HEK293 (cell line): Measurements from ENCODE around the gene MAL.

ENCODE experiments used
- CTCF ChIA-PET: fragments of 350-600 bp; formaldehyde crosslinking; extraction: SDS; loops from one replicate; lab custom pipeline; 2021; ENCODE audit warnings: antibody characterized with exemption; lab: Yijun Ruan, JAX
- POLR2A ChIA-PET: fragments of 300-600 bp; formaldehyde crosslinking; extraction: SDS; loops from one replicate; lab custom pipeline; 2020; ENCODE audit warnings: antibody characterized with exemption, inconsistent platforms; lab: Yijun Ruan, JAX
- H3K27ac ChIP-seq: fragments of 200-500 bp; sonication (Bioruptor generic); 2 replicates; pipeline ENCODE4 v1.5.1; 2014; ENCODE audit warnings: low read depth, low read length, control low read depth, inconsistent platforms; ENCODE audit errors: extremely low read depth
- H3K36me3 ChIP-seq, 2 experiments: fragments of 200-500 bp in 1 of 2; sonication (Bioruptor generic) in 1 of 2; 1 replicate in 1 of 2; 2 replicates in 1 of 2; pipeline ENCODE4 v1.5.1; 2014 to 2017; ENCODE audit warnings: inconsistent platforms in 2 of 2, low read length in 2 of 2; ENCODE audit not compliant: control insufficient read depth in 2 of 2, insufficient read depth in 1 of 2
- H3K4me1 ChIP-seq: fragments of 200-500 bp; sonication (Bioruptor generic); 2 replicates; pipeline ENCODE4 v1.5.1; 2014; ENCODE audit warnings: mild to moderate bottlenecking, low read length, inconsistent platforms; ENCODE audit not compliant: control insufficient read depth, insufficient read depth
- H3K4me3 ChIP-seq: 2 replicates; pipeline ENCODE4 v1.5.1; 2011; ENCODE audit warnings: low read depth, mild to moderate bottlenecking, control low read depth, low read length, moderate library complexity
- H3K9me3 ChIP-seq: fragments of 200-500 bp; sonication (Bioruptor generic); 2 replicates; pipeline ENCODE4 v1.5.1; 2014; ENCODE audit warnings: low read depth, low read length, inconsistent platforms; ENCODE audit not compliant: control insufficient read depth, insufficient read depth
- KLF9 ChIP-seq: fragments of 450-650 bp; formaldehyde crosslinking; IDR thresholded peaks from 2 replicates; pipeline ENCODE4 v1.5.1; 2016; ENCODE audit warnings: missing biosample characterization, missing genetic modification characterization, low read depth
- OSR2 ChIP-seq: fragments of 450-650 bp; formaldehyde crosslinking; IDR thresholded peaks from 2 replicates; pipeline ENCODE4 v1.5.1; 2016; ENCODE audit warnings: missing biosample characterization, missing genetic modification characterization
- PRDM1 ChIP-seq: fragments of 450-650 bp; formaldehyde crosslinking; IDR thresholded peaks from 2 replicates; pipeline ENCODE4; 2016; ENCODE audit warnings: missing biosample characterization, missing genetic modification characterization
- SETDB1 ChIP-seq: IDR thresholded peaks from one replicate; pipeline ENCODE4 v1.6.1; 2017; ENCODE audit warnings: mild to moderate bottlenecking, low read length, moderate library complexity, mixed read lengths; ENCODE audit not compliant: insufficient read length
- ZFP41 ChIP-seq: fragments of 450-650 bp; formaldehyde crosslinking; IDR thresholded peaks from 2 replicates; pipeline ENCODE4 v1.5.1; 2016; ENCODE audit warnings: missing biosample characterization, missing genetic modification characterization, borderline replicate concordance
- ZNF114 ChIP-seq: fragments of 450-650 bp; formaldehyde crosslinking; IDR thresholded peaks from 2 replicates; pipeline ENCODE4 v1.5.0; 2017; ENCODE audit warnings: missing biosample characterization, missing genetic modification characterization
- ZNF133 ChIP-seq: fragments of 450-650 bp; formaldehyde crosslinking; IDR thresholded peaks from 2 replicates; pipeline ENCODE4 v1.5.1; 2016; ENCODE audit warnings: missing biosample characterization, missing genetic modification characterization
- ZNF157 ChIP-seq: fragments of 450-650 bp; formaldehyde crosslinking; IDR thresholded peaks from 2 replicates; pipeline ENCODE4 v1.5.1; 2016; ENCODE audit warnings: missing biosample characterization, missing genetic modification characterization
- ZNF169 ChIP-seq: fragments of 450-650 bp; formaldehyde crosslinking; IDR thresholded peaks from 2 replicates; pipeline ENCODE4 v1.5.1; 2016; ENCODE audit warnings: missing biosample characterization, missing genetic modification characterization
- ZNF184 ChIP-seq: fragments of 450-650 bp; IDR thresholded peaks from 2 replicates; pipeline ENCODE4 v1.5.1; 2018; ENCODE audit warnings: missing biosample characterization, mild to moderate bottlenecking, missing genetic modification characterization
- ZNF19 ChIP-seq: fragments of 450-650 bp; formaldehyde crosslinking; IDR thresholded peaks from 2 replicates; pipeline ENCODE4; 2016; ENCODE audit warnings: missing biosample characterization, missing genetic modification characterization, low read depth
- ZNF239 ChIP-seq: fragments of 450-650 bp; formaldehyde crosslinking; IDR thresholded peaks from 2 replicates; pipeline ENCODE4 v1.5.1; 2016; ENCODE audit warnings: missing biosample characterization, missing genetic modification characterization
- ZNF266 ChIP-seq: fragments of 450-650 bp; formaldehyde crosslinking; IDR thresholded peaks from 2 replicates; pipeline ENCODE4 v1.5.1; 2016; ENCODE audit warnings: missing biosample characterization, missing genetic modification characterization, low read depth
- ZNF292 ChIP-seq: fragments of 450-650 bp; formaldehyde crosslinking; IDR thresholded peaks from 2 replicates; pipeline ENCODE4 v1.5.1; 2016; ENCODE audit warnings: low read depth, missing biosample characterization, missing genetic modification characterization, borderline replicate concordance
- ZNF335 ChIP-seq: fragments of 450-650 bp; formaldehyde crosslinking; conservative IDR thresholded peaks from 2 replicates; pipeline ENCODE4 v1.5.1; 2016; ENCODE audit warnings: missing biosample characterization, missing genetic modification characterization
- ZNF585B ChIP-seq: fragments of 450-650 bp; formaldehyde crosslinking; IDR thresholded peaks from 2 replicates; pipeline ENCODE4 v1.5.1; 2016; ENCODE audit warnings: missing biosample characterization, missing genetic modification characterization
- ZNF596 ChIP-seq: fragments of 450-650 bp; IDR thresholded peaks from 2 replicates; pipeline ENCODE4 v1.5.0; 2018; ENCODE audit warnings: missing biosample characterization, mild to moderate bottlenecking, missing genetic modification characterization, moderate library complexity
- ZNF610 ChIP-seq: fragments of 450-650 bp; formaldehyde crosslinking; IDR thresholded peaks from 2 replicates; pipeline ENCODE4 v1.5.1; 2016; ENCODE audit warnings: missing biosample characterization, missing genetic modification characterization, borderline replicate concordance
- ZNF621 ChIP-seq: fragments of 450-650 bp; formaldehyde crosslinking; IDR thresholded peaks from 2 replicates; pipeline ENCODE4 v1.5.1; 2017; ENCODE audit warnings: missing biosample characterization, missing genetic modification characterization
- ZNF701 ChIP-seq: fragments of 450-650 bp; formaldehyde crosslinking; IDR thresholded peaks from 2 replicates; pipeline ENCODE4 v1.5.1; 2016; ENCODE audit warnings: missing biosample characterization, missing genetic modification characterization
- ZNF777 ChIP-seq: fragments of 450-650 bp; formaldehyde crosslinking; IDR thresholded peaks from 2 replicates; pipeline ENCODE4 v1.5.1; 2017; ENCODE audit warnings: missing biosample characterization, missing genetic modification characterization, borderline replicate concordance
- ZNF843 ChIP-seq: fragments of 450-650 bp; formaldehyde crosslinking; IDR thresholded peaks from 2 replicates; pipeline ENCODE4 v1.5.1; 2016; ENCODE audit warnings: missing biosample characterization, missing genetic modification characterization
- TF ChIP-seq, protein P1 (sequence below): fragments of 450-650 bp; formaldehyde crosslinking; IDR thresholded peaks from 2 replicates; pipeline ENCODE4 v1.5.1; 2016; ENCODE audit warnings: missing biosample characterization, missing genetic modification characterization
- TF ChIP-seq, protein P2 (sequence below): fragments of 450-650 bp; formaldehyde crosslinking; IDR thresholded peaks from 2 replicates; pipeline ENCODE4 v1.5.1; 2016; ENCODE audit warnings: missing biosample characterization, missing genetic modification characterization
- TF ChIP-seq, protein P3 (sequence below): fragments of 450-650 bp; formaldehyde crosslinking; IDR thresholded peaks from 2 replicates; pipeline ENCODE4 v1.5.1; 2016; ENCODE audit warnings: missing biosample characterization, missing genetic modification characterization
- TF ChIP-seq, protein P4 (sequence below): fragments of 450-650 bp; formaldehyde crosslinking; IDR thresholded peaks from 2 replicates; pipeline ENCODE4 v1.5.1; 2017; ENCODE audit warnings: missing biosample characterization, missing genetic modification characterization

The MAL gene

DNA sequence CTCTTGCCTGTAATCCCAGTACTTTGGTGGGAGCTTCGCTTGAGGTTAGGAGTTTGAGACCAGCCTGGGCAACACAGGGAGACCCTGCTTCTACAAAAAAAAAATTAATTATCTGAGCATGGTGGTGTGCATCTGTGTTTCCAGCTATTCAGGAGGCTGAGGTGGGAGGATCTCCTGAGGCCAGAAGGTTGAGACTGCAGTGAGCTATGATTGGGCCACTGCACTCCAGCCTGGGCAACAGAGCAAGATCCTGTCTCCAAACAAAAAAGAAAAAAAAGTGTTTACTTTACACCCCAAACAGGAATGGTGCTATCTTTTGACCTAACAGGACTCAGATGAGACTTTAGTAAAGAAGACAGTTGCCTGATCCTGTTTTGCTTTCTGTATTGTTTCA is 35.6 kb downstream of the MAL start:
- no peaks in the 10 kb centered on the region for H3K4me1 ChIP-seq
- POLR2A ChIA-PET = no interaction called here
- H3K9me3 ChIP-seq = no peaks in the 10 kb centered on the region

DNA sequence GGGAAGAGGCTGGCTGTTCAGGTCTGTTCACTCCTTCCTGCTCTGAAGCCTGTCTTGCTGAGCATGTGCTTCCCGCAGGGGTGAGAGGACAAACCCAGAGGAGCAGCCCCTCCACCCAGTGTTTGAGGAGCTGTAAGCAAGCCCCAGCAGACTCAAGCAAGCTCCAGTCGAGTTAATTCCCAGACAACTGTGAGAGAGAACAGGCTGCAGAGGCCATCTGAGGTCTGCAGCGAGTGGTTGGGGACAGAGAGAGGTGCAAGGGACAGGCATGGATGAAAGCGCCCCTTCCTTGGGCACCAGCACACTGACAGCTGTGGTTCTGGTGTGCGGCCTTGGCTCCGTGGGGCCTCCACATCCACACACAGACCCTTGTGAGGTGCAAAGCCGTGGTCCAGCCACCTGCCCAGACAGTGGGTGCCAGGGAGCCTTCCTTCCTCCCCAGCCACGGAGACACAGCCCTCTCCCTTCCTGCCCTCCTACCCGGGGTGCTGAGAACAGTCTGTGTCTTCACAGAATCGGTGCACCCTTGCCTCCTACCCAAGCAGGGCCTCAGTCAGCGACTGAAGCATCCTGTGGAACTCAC is 36.2 kb downstream of the MAL start:
- TF ChIP-seq ZNF843 (tag by site-specific recombination) = no peak
- no peak for TF ChIP-seq PRDM1
- H3K4me3 ChIP-seq = no peak overlapping the region
- no peaks in the 10 kb centered on the region for H3K9me3 ChIP-seq
- H3K4me1 ChIP-seq = no peaks in the 10 kb centered on the region
- ChIA-PET POLR2A (no interaction called here), CTCF (interaction anchor here (0.8 kb wide), 1 partner anchor 39 kb away, joined by 3 read pairs; no protein-coding TSS in a partner anchor)
- no peaks in the 10 kb centered on the region for H3K36me3 ChIP-seq
- no peak overlapping the region for H3K27ac ChIP-seq

More for the DNA sequence above, 35.6 kb downstream of the MAL start:
- CTCF ChIA-PET = interaction anchor here (0.8 kb wide), 1 partner anchor 38 kb away, joined by 3 read pairs; no protein-coding TSS in a partner anchor
- TF ChIP-seq ZNF157 = no peak
- no peak for TF ChIP-seq ZNF596 (tag by site-specific recombination)
- TF ChIP-seq, protein P1, sequence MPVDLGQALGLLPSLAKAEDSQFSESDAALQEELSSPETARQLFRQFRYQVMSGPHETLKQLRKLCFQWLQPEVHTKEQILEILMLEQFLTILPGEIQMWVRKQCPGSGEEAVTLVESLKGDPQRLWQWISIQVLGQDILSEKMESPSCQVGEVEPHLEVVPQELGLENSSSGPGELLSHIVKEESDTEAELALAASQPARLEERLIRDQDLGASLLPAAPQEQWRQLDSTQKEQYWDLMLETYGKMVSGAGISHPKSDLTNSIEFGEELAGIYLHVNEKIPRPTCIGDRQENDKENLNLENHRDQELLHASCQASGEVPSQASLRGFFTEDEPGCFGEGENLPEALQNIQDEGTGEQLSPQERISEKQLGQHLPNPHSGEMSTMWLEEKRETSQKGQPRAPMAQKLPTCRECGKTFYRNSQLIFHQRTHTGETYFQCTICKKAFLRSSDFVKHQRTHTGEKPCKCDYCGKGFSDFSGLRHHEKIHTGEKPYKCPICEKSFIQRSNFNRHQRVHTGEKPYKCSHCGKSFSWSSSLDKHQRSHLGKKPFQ (tag by site-specific recombination) = no peak
- TF ChIP-seq KLF9 (tag by site-specific recombination) = no peak
- TF ChIP-seq ZNF701 (tag by site-specific recombination) = no peak
- TF ChIP-seq ZNF19 = no peak
- no peak for TF ChIP-seq ZNF114 (tag by site-specific recombination)
- no peak for TF ChIP-seq ZNF621 (tag by site-specific recombination)
- TF ChIP-seq ZNF585B = no peak
- TF ChIP-seq ZNF610 = no peak
- TF ChIP-seq ZNF184 (tag by site-specific recombination) = no peak
- TF ChIP-seq ZNF777 = no peak
- TF ChIP-seq, all 188 proteins: peak for 0
- H3K27ac ChIP-seq = no peak overlapping the region
- no peak overlapping the region for H3K4me3 ChIP-seq
- H3K36me3 ChIP-seq = no peaks in the 10 kb centered on the region

DNA sequence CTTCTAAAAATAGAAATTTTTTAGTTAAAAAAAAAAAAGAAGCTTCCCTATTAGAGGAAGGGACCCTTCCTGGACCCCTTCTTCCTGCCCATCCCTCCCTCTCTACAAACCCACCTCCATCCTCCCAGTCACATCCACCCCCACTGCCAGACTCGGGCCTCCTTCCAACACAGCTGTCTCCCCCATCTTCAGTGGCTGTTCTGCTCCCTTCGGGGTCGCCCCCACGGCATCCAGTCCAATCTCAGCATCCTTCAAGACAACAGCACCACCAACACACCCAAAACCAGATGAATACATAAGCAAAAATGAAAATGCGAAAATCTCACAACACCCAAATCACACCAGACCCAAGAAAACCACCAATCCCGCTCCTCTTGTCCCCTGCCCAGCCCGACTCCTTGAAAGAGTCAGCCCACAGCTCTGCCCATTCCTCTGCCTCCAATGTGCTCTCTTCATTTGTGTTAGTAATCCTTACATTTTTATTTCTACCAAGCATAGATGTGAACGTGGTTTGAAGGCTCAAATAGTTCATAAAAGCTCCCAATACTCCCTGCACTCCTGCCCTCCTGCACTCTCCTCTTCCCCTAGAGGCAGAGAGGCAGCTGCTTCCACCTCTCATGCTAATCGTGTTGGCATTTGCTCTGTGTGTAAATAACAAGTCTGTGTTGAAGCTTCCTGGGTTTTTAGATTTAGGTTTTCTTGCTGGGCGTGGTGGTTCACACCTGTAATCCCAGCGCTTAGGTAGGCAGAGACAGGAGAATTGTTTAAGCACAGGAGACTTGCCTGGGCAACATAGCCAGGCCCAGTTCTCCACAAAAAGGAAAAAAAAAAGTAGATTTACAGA is 37.0 kb downstream of the MAL start:
- ChIA-PET POLR2A (interaction anchor here (0.7 to 0.8 kb wide), 2 partner anchors 9 to 1187 kb away, joined by 3 read pairs; no protein-coding TSS in a partner anchor), CTCF (interaction anchor here (0.6 to 1.6 kb wide), 7 partner anchors 8 to 1497 kb away, joined by 3 to 9 read pairs (median 4); no protein-coding TSS in a partner anchor)
- Histone ChIP-seq H3K4me1 (no peaks in the 10 kb centered on the region), H3K36me3 (no peaks in the 10 kb centered on the region), H3K9me3 (no peaks in the 10 kb centered on the region), H3K27ac (no peak overlapping the region), H3K4me3 (no peak overlapping the region)
- TF ChIP-seq, protein P2, sequence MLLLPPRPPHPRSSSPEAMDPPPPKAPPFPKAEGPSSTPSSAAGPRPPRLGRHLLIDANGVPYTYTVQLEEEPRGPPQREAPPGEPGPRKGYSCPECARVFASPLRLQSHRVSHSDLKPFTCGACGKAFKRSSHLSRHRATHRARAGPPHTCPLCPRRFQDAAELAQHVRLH = no peak
- no peak for TF ChIP-seq ZFP41
- no peak for TF ChIP-seq ZNF266
- TF ChIP-seq ZNF133 (tag by site-specific recombination) = no peak
- TF ChIP-seq OSR2 (tag by site-specific recombination) = no peak
- TF ChIP-seq ZNF169 = no peak
- TF ChIP-seq, protein P3, sequence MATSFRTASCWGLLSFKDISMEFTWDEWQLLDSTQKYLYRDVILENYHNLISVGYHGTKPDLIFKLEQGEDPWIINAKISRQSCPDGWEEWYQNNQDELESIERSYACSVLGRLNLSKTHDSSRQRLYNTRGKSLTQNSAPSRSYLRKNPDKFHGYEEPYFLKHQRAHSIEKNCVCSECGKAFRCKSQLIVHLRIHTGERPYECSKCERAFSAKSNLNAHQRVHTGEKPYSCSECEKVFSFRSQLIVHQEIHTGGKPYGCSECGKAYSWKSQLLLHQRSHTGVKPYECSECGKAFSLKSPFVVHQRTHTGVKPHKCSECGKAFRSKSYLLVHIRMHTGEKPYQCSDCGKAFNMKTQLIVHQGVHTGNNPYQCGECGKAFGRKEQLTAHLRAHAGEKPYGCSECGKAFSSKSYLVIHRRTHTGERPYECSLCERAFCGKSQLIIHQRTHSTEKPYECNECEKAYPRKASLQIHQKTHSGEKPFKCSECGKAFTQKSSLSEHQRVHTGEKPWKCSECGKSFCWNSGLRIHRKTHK (tag by site-specific recombination) = no peak
- TF ChIP-seq ZNF335 (tag by site-specific recombination) = no peak
- no peak for TF ChIP-seq ZNF239 (tag by site-specific recombination)
- no peak for TF ChIP-seq ZNF292 (tag by site-specific recombination)
- TF ChIP-seq, protein P4, sequence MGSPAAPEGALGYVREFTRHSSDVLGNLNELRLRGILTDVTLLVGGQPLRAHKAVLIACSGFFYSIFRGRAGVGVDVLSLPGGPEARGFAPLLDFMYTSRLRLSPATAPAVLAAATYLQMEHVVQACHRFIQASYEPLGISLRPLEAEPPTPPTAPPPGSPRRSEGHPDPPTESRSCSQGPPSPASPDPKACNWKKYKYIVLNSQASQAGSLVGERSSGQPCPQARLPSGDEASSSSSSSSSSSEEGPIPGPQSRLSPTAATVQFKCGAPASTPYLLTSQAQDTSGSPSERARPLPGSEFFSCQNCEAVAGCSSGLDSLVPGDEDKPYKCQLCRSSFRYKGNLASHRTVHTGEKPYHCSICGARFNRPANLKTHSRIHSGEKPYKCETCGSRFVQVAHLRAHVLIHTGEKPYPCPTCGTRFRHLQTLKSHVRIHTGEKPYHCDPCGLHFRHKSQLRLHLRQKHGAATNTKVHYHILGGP = no peak
- no peak for TF ChIP-seq SETDB1
